Ascending aorta (tissue), 2 donors: ENCODE results near the gene FOLR3. TPM values are rescaled to one million over a fixed set of nuclear protein-coding genes. Genes with fewer than 3 reads are reported as not detected.
"Not testable (repeated sequence)": the region's sequence is repeated elsewhere in the genome, so short reads cannot be mapped to it uniquely, and the experiment has no call there.

Experiments
- DNase-seq, 2 donors: peaks; one replicate each; pipeline ENCODE4 v3.0.0-alpha.2; 2019; ENCODE audit warnings: low spot score in 2 of 2
- H3K27ac ChIP-seq, 2 donors: fragments of 200-600 bp; sonication (generic); one replicate each; pipeline ENCODE4 v1.5.1; 2016 to 2017; ENCODE audit warnings: mild to moderate bottlenecking in 1 of 2
- H3K27me3 ChIP-seq: fragments of 200-600 bp; sonication (generic); one replicate; pipeline ENCODE4 v1.5.1; 2017
- H3K36me3 ChIP-seq, 2 donors: fragments of 200-600 bp; sonication (generic); one replicate each; pipeline ENCODE4 v1.5.1; 2016
- H3K4me1 ChIP-seq, 2 donors: fragments of 200-600 bp; sonication (generic); one replicate each; pipeline ENCODE4 v1.5.1; 2016 to 2017; ENCODE audit warnings: mild to moderate bottlenecking in 1 of 2
- H3K4me3 ChIP-seq, 2 donors: fragments of 200-600 bp; sonication (generic); one replicate each; pipeline ENCODE4 v1.5.1; 2016 to 2017; ENCODE audit warnings: mild to moderate bottlenecking in 1 of 2
- H3K9me3 ChIP-seq, 2 donors: fragments of 200-600 bp; sonication (generic); one replicate each; pipeline ENCODE4 v1.5.1; 2016
- CTCF ChIP-seq, 3 experiments: fragments of 200-600 bp in 2 of 3; fragments of 450-650 bp in 1 of 3; sonication (generic) in 2 of 3; IDR thresholded peaks; one replicate each; pipeline ENCODE4 v1.5.1; 2016 to 2019; ENCODE audit warnings: antibody characterized with exemption in 3 of 3, mild to moderate bottlenecking in 1 of 3, moderate library complexity in 1 of 3
- intact Hi-C: fragments of 100-400 bp; cut with DNase I; formaldehyde crosslinking; loops from one replicate; pipeline ENCODE4 v1.15.1; 2023
- total RNA-seq: library from RNA; depleted of rRNA; stranded (reverse); fragments of >200 nt; gene quantifications from one replicate; pipeline ENCODE4 v1.1.0, GENCODE V29; 2016

FOLR3 gene
- total RNA-seq, 1 donor from 2014 or later, result not detected

GRCh38 chr11:72141066-72141465 lies 5.5 kb downstream of the FOLR3 start:
- Histone ChIP-seq H3K4me1 (no peaks in the 10 kb centered on the region), H3K27me3 (no peaks in the 10 kb centered on the region), H3K36me3 (no peaks in the 10 kb centered on the region), H3K9me3 (no peaks in the 10 kb centered on the region), H3K4me3 (no peak overlapping the region), H3K27ac (no peak overlapping the region)
- no peak for TF ChIP-seq CTCF (IDR thresholded peaks at IDR 0.05)
- intact Hi-C loops, result no loop called here
- DNase-seq, result no peak

DNA sequence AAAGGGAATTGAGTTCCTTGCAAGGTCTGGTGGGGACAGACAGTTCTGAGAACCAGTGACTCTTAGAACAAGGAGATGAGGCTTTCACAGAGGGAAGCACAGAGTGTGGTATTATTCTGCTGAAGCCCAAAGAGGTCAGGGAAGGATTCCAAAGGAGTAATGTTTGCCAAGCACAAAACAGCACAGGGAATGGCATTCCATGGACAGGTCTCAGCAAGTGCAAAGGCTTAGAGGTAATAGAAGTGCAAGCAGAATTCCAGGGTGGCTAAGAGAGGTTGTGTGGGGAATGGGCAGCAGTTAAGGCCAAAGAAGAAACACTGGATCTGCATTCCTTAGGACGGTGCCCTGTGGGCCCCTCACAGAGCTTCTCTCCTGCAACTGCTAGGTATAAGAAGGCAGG lies 6.6 kb downstream of the FOLR3 start:
- H3K27ac ChIP-seq, H3K4me3 ChIP-seq, H3K36me3 ChIP-seq, H3K4me1 ChIP-seq, DNase-seq, H3K9me3 ChIP-seq, intact Hi-C loops, H3K27me3 ChIP-seq: not testable (repeated sequence)

- H3K4me3 ChIP-seq, H3K9me3 ChIP-seq, H3K36me3 ChIP-seq, H3K27ac ChIP-seq, DNase-seq, H3K27me3 ChIP-seq, intact Hi-C loops, H3K4me1 ChIP-seq: not testable (repeated sequence)
Observed at GRCh38 chr11:72142543-72142942, 7.0 kb downstream of the FOLR3 start.

GRCh38 chr11:72144807-72145565 lies 9.5 kb downstream of the FOLR3 start:
- TF ChIP-seq CTCF (IDR thresholded peaks at IDR 0.05), result no peak
- no peak for DNase-seq
- H3K9me3 ChIP-seq, result no peaks in the 10 kb centered on the region
- H3K27ac ChIP-seq, result no peak overlapping the region
- no peak overlapping the region for H3K4me3 ChIP-seq
- no peaks in the 10 kb centered on the region for H3K36me3 ChIP-seq
- intact Hi-C loops, result loop anchor here (1.0 kb wide), 2 partner anchors 120 to 168 kb away; no protein-coding TSS in a partner anchor
- H3K4me1 ChIP-seq, result no peaks in the 10 kb centered on the region
- no peaks in the 10 kb centered on the region for H3K27me3 ChIP-seq

DNA sequence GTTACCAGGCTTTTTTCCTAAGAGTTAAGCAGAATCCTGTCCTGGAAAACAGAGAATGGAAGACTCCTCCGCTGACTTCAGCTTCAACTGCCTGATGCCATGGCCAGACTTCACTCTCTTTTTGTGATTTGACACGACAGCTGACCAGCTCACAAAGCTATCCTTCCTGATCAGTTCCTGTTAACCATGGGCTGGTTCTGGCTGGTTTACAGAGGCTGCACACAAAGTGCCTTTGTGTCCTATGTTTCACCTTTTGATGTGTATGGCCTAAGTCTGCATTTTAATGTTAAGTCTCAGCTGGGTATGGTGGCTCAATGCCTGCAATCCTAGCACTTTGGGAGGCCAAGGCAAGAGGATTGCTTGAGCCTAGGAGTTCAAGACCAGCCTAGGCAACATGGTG lies 11.1 kb downstream of the FOLR3 start:
- no peak for TF ChIP-seq CTCF (IDR thresholded peaks at IDR 0.05)
- no peaks in the 10 kb centered on the region for H3K36me3 ChIP-seq
- H3K9me3 ChIP-seq, result no peaks in the 10 kb centered on the region
- H3K27ac ChIP-seq, result no peak overlapping the region
- no peaks in the 10 kb centered on the region for H3K4me1 ChIP-seq
- no peaks in the 10 kb centered on the region for H3K27me3 ChIP-seq
- H3K4me3 ChIP-seq, result no peak overlapping the region
- intact Hi-C loops, result no loop called here
- no peak for DNase-seq

GRCh38 chr11:72150882-72151281 lies 15.4 kb downstream of the FOLR3 start:
- Histone ChIP-seq H3K9me3 (no peaks in the 10 kb centered on the region), H3K36me3 (no peaks in the 10 kb centered on the region), H3K27ac (no peak overlapping the region), H3K4me3 (no peak overlapping the region), H3K27me3 (no peaks in the 10 kb centered on the region), H3K4me1 (no peaks in the 10 kb centered on the region)
- DNase-seq, result no peak
- TF ChIP-seq CTCF (IDR thresholded peaks at IDR 0.05), result no peak
- intact Hi-C loops, result no loop called here

GRCh38 chr11:72153874-72154273 lies 18.3 kb downstream of the FOLR3 start:
- H3K27me3 ChIP-seq, H3K4me3 ChIP-seq, DNase-seq, H3K27ac ChIP-seq, intact Hi-C loops, H3K9me3 ChIP-seq, H3K4me1 ChIP-seq, H3K36me3 ChIP-seq: not testable (repeated sequence)
